Nephron (organoid): ENCODE results near the gene TEX51.

Source experiments
- H3K27ac Mint-ChIP-seq, 3 experiments: 2 replicates each; pipeline ENCODE4 v1.8.0; 2020; ENCODE audit warnings: mixed read lengths in 3 of 3, mild to moderate bottlenecking in 2 of 3, moderate library complexity in 1 of 3
- H3K27me3 Mint-ChIP-seq: 2 replicates; pipeline ENCODE4 v1.8.0; 2021; ENCODE audit warnings: low read depth, mild to moderate bottlenecking, moderate library complexity, mixed read lengths
- H3K36me3 Mint-ChIP-seq: 2 replicates; pipeline ENCODE4 v1.8.0; 2020; ENCODE audit warnings: low read depth, mixed read lengths
- H3K4me1 Mint-ChIP-seq: 2 replicates; pipeline ENCODE4 v1.8.0; 2020; ENCODE audit warnings: mixed read lengths
- H3K4me3 Mint-ChIP-seq, 3 experiments: 2 replicates each; pipeline ENCODE4 v1.8.0; 2020; ENCODE audit warnings: mild to moderate bottlenecking in 3 of 3, mixed read lengths in 3 of 3, moderate library complexity in 2 of 3
- H3K9me3 Mint-ChIP-seq: 2 replicates; pipeline ENCODE4 v1.8.0; 2020; ENCODE audit warnings: mixed read lengths
- CTCF ChIP-seq, 3 experiments: fragments of 200-600 bp; sonication (generic); IDR thresholded peaks; one replicate each; pipeline ENCODE4 v1.5.0; 2021; ENCODE audit warnings: antibody characterized with exemption in 3 of 3; ENCODE audit not compliant: unreplicated experiment in 3 of 3

TEX51 gene

GRCh38 chr2:126894585-126895182 lies 4.0 kb upstream of the TEX51 start:
- H3K4me1 Mint-ChIP-seq: peaks cover 13% of the 10 kb centered on the region
- H3K4me3 Mint-ChIP-seq: no peak overlapping the region
- no peaks in the 10 kb centered on the region for H3K9me3 Mint-ChIP-seq
- no peaks in the 10 kb centered on the region for H3K36me3 Mint-ChIP-seq
- no peak overlapping the region for H3K27ac Mint-ChIP-seq
- no peak for TF ChIP-seq CTCF (IDR thresholded peaks at IDR 0.05; ENCODE audit: unreplicated experiment in 3 of 3)
- H3K27me3 Mint-ChIP-seq: peaks cover 20% of the 10 kb centered on the region

GRCh38 chr2:126895336-126895735 lies 3.4 kb upstream of the TEX51 start:
- no peaks in the 10 kb centered on the region for H3K36me3 Mint-ChIP-seq
- no peak for TF ChIP-seq CTCF (IDR thresholded peaks at IDR 0.05; ENCODE audit: unreplicated experiment in 3 of 3)
- H3K27me3 Mint-ChIP-seq: peaks cover 20% of the 10 kb centered on the region

GRCh38 chr2:126896471-126896870 lies 2.2 kb upstream of the TEX51 start:
- Mint-ChIP-seq H3K9me3 (peaks cover 3% of the 10 kb centered on the region), H3K27me3 (peaks cover 20% of the 10 kb centered on the region), H3K27ac (no peak overlapping the region), H3K4me3 (no peak overlapping the region), H3K4me1 (peaks cover 7% of the 10 kb centered on the region), H3K36me3 (no peaks in the 10 kb centered on the region)
- no peak for TF ChIP-seq CTCF (IDR thresholded peaks at IDR 0.05; ENCODE audit: unreplicated experiment in 3 of 3)

More at GRCh38 chr2:126895336-126895735, 3.4 kb upstream of the TEX51 start:
- Mint-ChIP-seq H3K4me1 (peaks cover 11% of the 10 kb centered on the region), H3K9me3 (peaks cover under 1% of the 10 kb centered on the region), H3K4me3 (no peak overlapping the region), H3K27ac (no peak overlapping the region)

GRCh38 chr2:126899616-126900185 lies 1.0 kb downstream of the TEX51 start:
- no peak overlapping the region for H3K27ac Mint-ChIP-seq
- no peaks in the 10 kb centered on the region for H3K36me3 Mint-ChIP-seq
- TF ChIP-seq CTCF (IDR thresholded peaks at IDR 0.05; ENCODE audit: unreplicated experiment in 3 of 3): no peak
- H3K27me3 Mint-ChIP-seq: peaks cover 10% of the 10 kb centered on the region
- H3K4me3 Mint-ChIP-seq: no peak overlapping the region
- H3K9me3 Mint-ChIP-seq: peaks cover 20% of the 10 kb centered on the region
- no peaks in the 10 kb centered on the region for H3K4me1 Mint-ChIP-seq

- Mint-ChIP-seq H3K27me3 (peaks cover 10% of the 10 kb centered on the region), H3K4me1 (no peaks in the 10 kb centered on the region), H3K36me3 (no peaks in the 10 kb centered on the region), H3K4me3 (no peak overlapping the region), H3K9me3 (peaks cover 24% of the 10 kb centered on the region), H3K27ac (no peak overlapping the region)
- TF ChIP-seq CTCF (IDR thresholded peaks at IDR 0.05; ENCODE audit: unreplicated experiment in 3 of 3): no peak
Measured at GRCh38 chr2:126900646-126901319, 2.1 kb downstream of the TEX51 start.
